Tibial nerve (tissue), 4 donors: ENCODE results near the gene CACNA1I. TPM values are rescaled to one million over a fixed set of nuclear protein-coding genes. Genes with fewer than 3 reads are reported as not detected.

Experiments
- DNase-seq, 2 donors: peaks; one replicate each; pipeline ENCODE4 v3.0.0-alpha.2; 2019; ENCODE audit warnings: low spot score in 2 of 2
- H3K27ac ChIP-seq, 4 donors: fragments of 200-600 bp; sonication (generic) in 3 of 4; one replicate each; pipeline ENCODE4 v1.5.1; 2017 to 2019; ENCODE audit warnings: mild to moderate bottlenecking in 1 of 4
- H3K27me3 ChIP-seq, 2 donors: fragments of 200-600 bp; sonication (generic) in 1 of 2; one replicate each; pipeline versions ENCODE4 v1.5.1 to v1.6.0; 2017 to 2019
- H3K36me3 ChIP-seq, 3 donors: fragments of 200-600 bp; sonication (generic); one replicate each; pipeline ENCODE4 v1.5.1; 2018 to 2019
- H3K4me1 ChIP-seq, 4 donors: fragments of 200-600 bp; sonication (generic) in 3 of 4; one replicate each; pipeline ENCODE4 v1.5.1; 2017 to 2019
- H3K4me3 ChIP-seq, 4 donors: fragments of 200-600 bp; sonication (generic) in 3 of 4; one replicate each; pipeline ENCODE4 v1.5.1; 2017 to 2019; ENCODE audit warnings: mild to moderate bottlenecking in 1 of 4, moderate library complexity in 1 of 4
- H3K9me3 ChIP-seq, 4 donors: fragments of 200-600 bp; sonication (generic) in 3 of 4; one replicate each; pipeline ENCODE4 v1.5.1; 2017 to 2019
- CTCF ChIP-seq, 5 experiments: fragments of 200-600 bp in 3 of 5; fragments of 450-650 bp in 2 of 5; sonication (generic) in 3 of 5; IDR thresholded peaks; one replicate each; pipeline ENCODE4 v1.5.1; 2016 to 2019; ENCODE audit warnings: antibody characterized with exemption in 5 of 5, mild to moderate bottlenecking in 3 of 5, moderate library complexity in 2 of 5
- EP300 ChIP-seq, 2 donors: sonication (generic); formaldehyde crosslinking; IDR thresholded peaks; one replicate each; pipeline ENCODE4 v1.6.1; 2017; ENCODE audit warnings: antibody characterized with exemption in 2 of 2, mild to moderate bottlenecking in 1 of 2
- POLR2A ChIP-seq, 2 donors: fragments of 450-650 bp; IDR thresholded peaks; one replicate each; pipeline ENCODE4 v1.6.1; 2017; ENCODE audit warnings: antibody characterized with exemption in 2 of 2, mild to moderate bottlenecking in 2 of 2, moderate library complexity in 2 of 2
- WGBS, 2 donors: methylation state at CpG; one replicate each; pipeline ENCODE4 v1.1.5; 2018; 5-methylcytosine and 5-hydroxymethylcytosine counted together
- total RNA-seq, 4 donors: library from RNA; depleted of rRNA; stranded (reverse); fragments of >200 nt; gene quantifications; one replicate each; pipeline ENCODE4 v1.1.0, GENCODE V29; 2016

Gene CACNA1I
- total RNA-seq, 4 donors from 2014 or later: 0.42 to 0.78 (median 0.52) TPM

DNA sequence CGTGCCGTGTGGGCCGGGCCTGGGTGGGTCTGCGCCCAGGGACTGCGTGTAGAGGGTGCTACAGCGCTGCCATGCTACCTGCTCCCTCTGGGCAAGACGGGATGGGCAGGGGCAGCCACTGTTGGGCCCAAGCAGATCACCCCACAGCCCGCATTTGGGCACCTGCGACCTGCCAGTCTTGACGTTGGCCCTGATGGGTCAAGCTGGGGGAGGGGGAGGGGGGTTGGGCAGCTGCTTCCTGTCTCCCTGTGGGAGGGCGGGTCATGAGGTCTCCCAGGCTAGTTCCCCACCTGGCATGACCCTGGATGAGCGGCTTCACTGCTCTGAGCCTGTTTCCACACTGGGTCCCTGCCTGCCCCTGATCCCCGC lies 35.2 kb upstream of the CACNA1I start:
- H3K36me3 ChIP-seq: peaks cover 0 to under 1% (median 0%) of the 10 kb centered on the region in 3 donors
- H3K9me3 ChIP-seq: no peaks in the 10 kb centered on the region
- TF ChIP-seq POLR2A (IDR thresholded peaks at IDR 0.05): no peak
- no peak for TF ChIP-seq EP300 (IDR thresholded peaks at IDR 0.05)
- TF ChIP-seq CTCF (IDR thresholded peaks at IDR 0.05): no peak
- H3K4me3 ChIP-seq: no peak overlapping the region
- H3K4me1 ChIP-seq: peaks cover 0 to 40% (median 19%) of the 10 kb centered on the region in 4 donors
- DNase-seq: no peak
- 46 to 64% methylated on average over 8 to 11 of the region's 13 CpGs for WGBS, 2 donors
- H3K27me3 ChIP-seq: no peaks in the 10 kb centered on the region
- peak overlapping the region in 2 of 4 donors; percentile 62 to 96 for H3K27ac ChIP-seq

- 80 to 81% methylated on average over 13 to 15 of the region's 15 CpGs for WGBS, 2 donors
- Histone ChIP-seq H3K36me3 (no peaks in the 10 kb centered on the region), H3K4me1 (peaks cover 0 to 34% (median 14%) of the 10 kb centered on the region in 4 donors)
These were observed 34.6 kb upstream of the CACNA1I start for GRCh38 chr22:39535831-39536449.

GRCh38 chr22:39536711-39537110 lies 33.8 kb upstream of the CACNA1I start:
- no peaks in the 10 kb centered on the region for H3K9me3 ChIP-seq
- peaks cover 0 to 26% (median 6%) of the 10 kb centered on the region in 4 donors for H3K4me1 ChIP-seq
- 54 to 66% methylated on average over 8 of the region's 8 CpGs for WGBS, 2 donors
- no peak for TF ChIP-seq CTCF (IDR thresholded peaks at IDR 0.05)
- no peak overlapping the region for H3K27ac ChIP-seq
- H3K36me3 ChIP-seq: no peaks in the 10 kb centered on the region
- H3K27me3 ChIP-seq: no peaks in the 10 kb centered on the region
- DNase-seq: no peak
- no peak overlapping the region for H3K4me3 ChIP-seq

More at GRCh38 chr22:39535831-39536449, 34.6 kb upstream of the CACNA1I start:
- H3K27ac ChIP-seq: no peak overlapping the region
- TF ChIP-seq CTCF (IDR thresholded peaks at IDR 0.05) (no peak), EP300 (IDR thresholded peaks at IDR 0.05) (no peak), POLR2A (IDR thresholded peaks at IDR 0.05) (no peak)
- DNase-seq: no peak
- H3K27me3 ChIP-seq: no peaks in the 10 kb centered on the region
- no peaks in the 10 kb centered on the region for H3K9me3 ChIP-seq
- no peak overlapping the region for H3K4me3 ChIP-seq

DNA sequence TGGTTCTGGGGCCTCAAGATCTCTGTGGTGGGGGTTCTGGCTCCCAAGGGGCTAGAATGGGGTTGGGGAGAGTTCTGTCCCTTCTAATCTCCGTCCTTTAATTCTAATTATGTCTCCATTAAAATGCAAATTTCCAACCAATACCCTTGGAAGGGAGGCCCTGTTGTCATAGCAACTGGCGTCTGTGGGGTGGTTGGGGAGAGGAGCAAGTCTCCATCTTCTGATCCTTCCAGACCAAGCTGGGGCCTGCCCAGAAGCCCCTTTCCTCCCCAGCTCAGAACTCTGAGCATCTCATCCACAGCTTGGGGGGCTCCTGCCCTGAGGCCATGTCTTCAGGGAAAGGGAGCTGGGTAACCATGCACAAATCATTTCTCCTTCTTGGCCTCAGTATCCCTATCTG lies 32.6 kb upstream of the CACNA1I start:
- Histone ChIP-seq H3K27me3 (peaks cover 0 to 6% of the 10 kb centered on the region in 2 donors), H3K27ac (no peak overlapping the region), H3K9me3 (no peaks in the 10 kb centered on the region), H3K4me1 (peaks cover 0 to 22% (median 3%) of the 10 kb centered on the region in 4 donors), H3K4me3 (no peak overlapping the region), H3K36me3 (no peaks in the 10 kb centered on the region)
- 45 to 46% methylated on average over 2 of the region's 2 CpGs for WGBS, 2 donors
- TF ChIP-seq EP300 (IDR thresholded peaks at IDR 0.05): no peak
- no peak for TF ChIP-seq CTCF (IDR thresholded peaks at IDR 0.05)
- TF ChIP-seq POLR2A (IDR thresholded peaks at IDR 0.05): no peak
- no peak for DNase-seq

DNA sequence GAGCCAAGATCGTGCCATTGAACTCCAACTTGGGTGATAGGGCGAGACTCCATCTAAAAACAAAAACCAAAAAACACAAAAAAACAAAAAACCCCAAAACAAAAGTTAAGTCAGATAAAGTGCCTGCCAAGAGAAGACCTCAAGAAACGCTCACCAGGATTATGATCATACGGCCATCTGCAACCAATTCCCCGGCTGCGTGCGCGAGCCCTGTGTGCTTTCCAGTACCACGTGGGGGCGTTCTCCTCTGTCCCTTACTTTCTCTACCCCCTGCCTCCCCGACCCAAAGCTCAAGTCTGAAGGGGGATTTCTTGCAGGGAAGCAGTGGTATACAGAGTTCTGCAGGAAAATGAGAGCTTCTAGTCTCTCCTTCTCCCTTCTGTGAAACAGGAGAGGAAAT lies 27.5 kb upstream of the CACNA1I start:
- no peaks in the 10 kb centered on the region for H3K4me1 ChIP-seq
- H3K27me3 ChIP-seq: peaks cover 0 to 40% of the 10 kb centered on the region in 2 donors
- H3K36me3 ChIP-seq: no peaks in the 10 kb centered on the region
- 16 to 18% methylated on average over 11 of the region's 11 CpGs for WGBS, 2 donors
- H3K9me3 ChIP-seq: no peaks in the 10 kb centered on the region
- peak in 1 of 5 experiments; percentile 5 for TF ChIP-seq CTCF (IDR thresholded peaks at IDR 0.05)
- no peak for TF ChIP-seq EP300 (IDR thresholded peaks at IDR 0.05)
- no peak for DNase-seq
- H3K4me3 ChIP-seq: no peak overlapping the region
- no peak overlapping the region for H3K27ac ChIP-seq
